Thyroid gland (tissue), 4 donors: ENCODE measurements around the gene FMN1. TPM values are rescaled to one million over a fixed set of nuclear protein-coding genes. Genes with fewer than 3 reads are reported as not detected.

Experiments
- DNase-seq, 2 donors: peaks; one replicate each; pipeline ENCODE4 v3.0.0-alpha.2; 2019
- H3K27ac ChIP-seq, 3 donors: fragments of 200-600 bp; sonication (generic); 1 replicate in 2 of 3; 2 replicates in 1 of 3; pipeline ENCODE4 v1.5.1; 2016 to 2019; ENCODE audit warnings: mild to moderate bottlenecking in 1 of 3, moderate library complexity in 1 of 3
- H3K27me3 ChIP-seq: fragments of 200-600 bp; sonication (generic); one replicate; pipeline ENCODE4 v1.5.1; 2019
- H3K36me3 ChIP-seq, 2 donors: fragments of 200-600 bp; sonication (generic); one replicate each; pipeline ENCODE4 v1.5.1; 2016 to 2019
- H3K4me1 ChIP-seq, 2 donors: fragments of 200-600 bp; sonication (generic); one replicate each; pipeline ENCODE4 v1.5.1; 2017 to 2019
- H3K4me3 ChIP-seq, 3 donors: fragments of 200-600 bp; sonication (generic); replicated peaks in 1 of 3; 1 replicate in 2 of 3; 2 replicates in 1 of 3; pipeline ENCODE4 v1.5.1; 2016; ENCODE audit warnings: mild to moderate bottlenecking in 1 of 3
- H3K9me3 ChIP-seq: fragments of 200-600 bp; sonication (generic); one replicate; pipeline ENCODE4 v1.5.1; 2017
- POLR2A ChIP-seq, 2 donors: fragments of 450-650 bp; IDR thresholded peaks; one replicate each; pipeline ENCODE4 v1.6.1; 2017; ENCODE audit warnings: antibody characterized with exemption in 2 of 2, mild to moderate bottlenecking in 2 of 2, moderate library complexity in 1 of 2
- WGBS, 2 donors: methylation state at CpG; one replicate each; pipeline ENCODE4 v1.1.5; 2017; 5-methylcytosine and 5-hydroxymethylcytosine counted together
- intact Hi-C: fragments of 100-400 bp; cut with DNase I; formaldehyde crosslinking; loops from one replicate; pipeline ENCODE4 v1.15.1; 2023
- total RNA-seq, 4 donors: library from RNA; depleted of rRNA; stranded (reverse); fragments of >200 nt; gene quantifications; one replicate each; pipeline ENCODE4 v1.2.3, GENCODE V29; 2016
- TF ChIP-seq, protein P1 (sequence below), 6 experiments: fragments of 200-600 bp in 3 of 6; fragments of 450-650 bp in 3 of 6; sonication (generic) in 3 of 6; IDR thresholded peaks; one replicate each; pipeline ENCODE4 v1.5.1; 2016 to 2019; ENCODE audit warnings: antibody characterized with exemption in 6 of 6, mild to moderate bottlenecking in 2 of 6, inconsistent platforms in 1 of 6, moderate library complexity in 1 of 6

Gene FMN1
- total RNA-seq, 4 donors from 2014 or later = 13.8 to 28.3 (median 22.5) TPM

DNA sequence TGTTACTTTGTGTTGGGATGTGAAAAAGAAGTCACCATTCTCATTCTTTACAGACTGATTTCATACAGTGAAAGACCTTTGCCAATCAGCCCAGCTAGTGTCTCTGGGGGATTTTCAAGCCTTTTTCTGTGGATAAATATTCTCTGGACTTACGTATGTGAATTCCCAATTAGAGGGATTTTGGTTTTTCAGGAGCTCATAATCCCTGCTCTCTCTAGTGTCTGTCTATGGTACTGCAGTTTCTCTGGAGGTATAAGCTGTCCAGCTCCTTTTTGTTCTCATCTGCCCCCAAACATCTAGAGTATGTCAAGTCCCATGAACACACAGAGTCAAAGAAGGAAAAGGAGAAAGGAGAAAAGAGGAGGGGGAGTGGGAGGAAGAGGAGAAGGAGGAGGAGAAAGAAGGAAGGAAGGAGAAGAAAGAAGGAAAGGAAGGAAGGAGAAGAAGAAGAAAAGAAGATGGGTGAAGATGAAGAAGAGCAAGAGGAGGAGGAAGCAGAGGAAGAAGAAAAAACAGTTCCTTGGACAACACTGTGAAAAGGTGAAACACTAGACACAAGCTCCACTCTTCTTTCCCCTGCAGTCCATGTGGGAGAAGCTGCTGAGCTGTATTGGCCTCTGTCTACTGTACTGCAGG is 258.1 kb downstream of the FMN1 start:
- no peak overlapping the region for H3K27ac ChIP-seq
- TF ChIP-seq POLR2A (IDR thresholded peaks at IDR 0.05) = no peak
- TF ChIP-seq, protein P1, sequence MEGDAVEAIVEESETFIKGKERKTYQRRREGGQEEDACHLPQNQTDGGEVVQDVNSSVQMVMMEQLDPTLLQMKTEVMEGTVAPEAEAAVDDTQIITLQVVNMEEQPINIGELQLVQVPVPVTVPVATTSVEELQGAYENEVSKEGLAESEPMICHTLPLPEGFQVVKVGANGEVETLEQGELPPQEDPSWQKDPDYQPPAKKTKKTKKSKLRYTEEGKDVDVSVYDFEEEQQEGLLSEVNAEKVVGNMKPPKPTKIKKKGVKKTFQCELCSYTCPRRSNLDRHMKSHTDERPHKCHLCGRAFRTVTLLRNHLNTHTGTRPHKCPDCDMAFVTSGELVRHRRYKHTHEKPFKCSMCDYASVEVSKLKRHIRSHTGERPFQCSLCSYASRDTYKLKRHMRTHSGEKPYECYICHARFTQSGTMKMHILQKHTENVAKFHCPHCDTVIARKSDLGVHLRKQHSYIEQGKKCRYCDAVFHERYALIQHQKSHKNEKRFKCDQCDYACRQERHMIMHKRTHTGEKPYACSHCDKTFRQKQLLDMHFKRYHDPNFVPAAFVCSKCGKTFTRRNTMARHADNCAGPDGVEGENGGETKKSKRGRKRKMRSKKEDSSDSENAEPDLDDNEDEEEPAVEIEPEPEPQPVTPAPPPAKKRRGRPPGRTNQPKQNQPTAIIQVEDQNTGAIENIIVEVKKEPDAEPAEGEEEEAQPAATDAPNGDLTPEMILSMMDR (IDR thresholded peaks at IDR 0.05) = peak; percentile 39 to 60 (median 54)
- no peaks in the 10 kb centered on the region for H3K36me3 ChIP-seq
- no peaks in the 10 kb centered on the region for H3K9me3 ChIP-seq
- no peaks in the 10 kb centered on the region for H3K4me1 ChIP-seq
- 43 to 46% methylated on average over 1 of the region's 1 CpG for WGBS, 2 donors
- H3K27me3 ChIP-seq = no peaks in the 10 kb centered on the region
- intact Hi-C loops = no loop called here
- no peak overlapping the region for H3K4me3 ChIP-seq
- no peak for DNase-seq

DNA sequence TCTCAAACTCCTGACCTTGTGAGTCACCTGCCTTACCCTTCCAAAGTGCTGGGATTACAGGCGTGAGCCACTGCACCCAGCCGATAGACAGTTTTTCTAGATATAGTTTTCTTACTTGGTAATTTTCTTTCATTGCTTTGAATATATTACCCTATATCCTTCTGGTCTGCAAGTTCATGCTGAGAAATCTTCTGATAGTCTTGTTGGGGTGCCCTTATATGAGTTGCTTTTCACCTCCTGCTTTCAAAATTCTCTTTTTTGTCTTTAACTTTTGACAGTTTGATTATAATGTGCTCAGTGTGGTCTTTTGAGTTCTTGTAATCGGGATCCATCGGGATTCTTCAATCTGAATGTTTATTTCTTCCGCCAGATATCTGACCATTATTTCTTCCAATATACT is 259.4 kb downstream of the FMN1 start:
- H3K9me3 ChIP-seq = no peaks in the 10 kb centered on the region
- no peak overlapping the region for H3K4me3 ChIP-seq
- H3K36me3 ChIP-seq = no peaks in the 10 kb centered on the region
- no peaks in the 10 kb centered on the region for H3K27me3 ChIP-seq
- no peaks in the 10 kb centered on the region for H3K4me1 ChIP-seq
- no peak overlapping the region for H3K27ac ChIP-seq
- intact Hi-C loops = no loop called here
- DNase-seq = no peak
- TF ChIP-seq POLR2A (IDR thresholded peaks at IDR 0.05) = no peak
- TF ChIP-seq, protein P1 (IDR thresholded peaks at IDR 0.05) = no peak
- WGBS, 2 donors = 96 to 99% methylated on average over 5 of the region's 5 CpGs

DNA sequence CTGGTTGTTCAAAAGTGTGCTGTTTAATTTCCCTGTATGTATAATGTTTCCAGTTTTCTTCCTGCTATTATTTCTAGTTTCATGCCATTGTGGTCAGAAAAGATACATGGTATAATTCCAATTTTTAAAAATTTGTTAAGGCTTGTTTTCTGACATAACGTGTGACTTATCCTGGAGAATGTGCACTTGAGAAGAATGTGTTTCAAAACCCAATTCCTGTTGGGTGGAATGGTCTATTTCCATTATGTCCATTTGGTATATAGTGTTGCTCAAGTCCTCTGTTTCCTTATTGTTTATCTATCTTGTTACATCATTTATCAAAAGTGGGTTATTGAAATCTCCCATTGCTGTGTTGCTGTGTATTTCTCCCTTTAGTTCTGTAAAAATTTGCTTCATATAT is 261.3 kb downstream of the FMN1 start:
- Histone ChIP-seq H3K4me3 (no peak overlapping the region), H3K4me1 (no peaks in the 10 kb centered on the region), H3K9me3 (no peaks in the 10 kb centered on the region), H3K27me3 (no peaks in the 10 kb centered on the region), H3K27ac (no peak overlapping the region), H3K36me3 (no peaks in the 10 kb centered on the region)
- WGBS, 2 donors = 91 to 96% methylated on average over 1 of the region's 1 CpG
- no peak for DNase-seq
- TF ChIP-seq, protein P1 (IDR thresholded peaks at IDR 0.05) = no peak
- TF ChIP-seq POLR2A (IDR thresholded peaks at IDR 0.05) = no peak
- intact Hi-C loops = no loop called here

DNA sequence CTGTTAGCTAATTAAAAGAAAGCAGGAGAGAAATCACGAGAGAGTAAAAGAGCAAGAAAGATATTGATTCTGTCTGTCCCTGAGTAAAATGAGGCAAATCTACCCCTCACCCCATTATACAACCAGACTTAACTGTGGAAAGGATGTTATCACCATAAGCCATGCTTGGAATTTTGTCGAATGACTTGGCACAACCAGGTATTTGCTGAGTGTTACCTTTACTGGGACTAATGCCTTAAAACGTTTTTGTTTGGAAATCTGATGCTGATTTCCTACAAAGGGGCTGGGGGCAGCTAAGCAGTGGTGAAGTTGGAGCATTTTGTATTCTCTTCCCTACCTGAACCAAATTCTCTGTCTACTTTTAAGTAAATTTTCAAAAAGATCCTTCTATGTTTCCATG is 265.6 kb downstream of the FMN1 start:
- Histone ChIP-seq H3K27ac (no peak overlapping the region), H3K36me3 (no peaks in the 10 kb centered on the region), H3K4me1 (no peaks in the 10 kb centered on the region), H3K4me3 (no peak overlapping the region), H3K27me3 (no peaks in the 10 kb centered on the region), H3K9me3 (no peaks in the 10 kb centered on the region)
- intact Hi-C loops = no loop called here
- no peak for DNase-seq
- TF ChIP-seq, protein P1 (IDR thresholded peaks at IDR 0.05) = no peak
- no peak for TF ChIP-seq POLR2A (IDR thresholded peaks at IDR 0.05)
- WGBS, 2 donors = 38 to 47% methylated on average over 3 of the region's 3 CpGs

DNA sequence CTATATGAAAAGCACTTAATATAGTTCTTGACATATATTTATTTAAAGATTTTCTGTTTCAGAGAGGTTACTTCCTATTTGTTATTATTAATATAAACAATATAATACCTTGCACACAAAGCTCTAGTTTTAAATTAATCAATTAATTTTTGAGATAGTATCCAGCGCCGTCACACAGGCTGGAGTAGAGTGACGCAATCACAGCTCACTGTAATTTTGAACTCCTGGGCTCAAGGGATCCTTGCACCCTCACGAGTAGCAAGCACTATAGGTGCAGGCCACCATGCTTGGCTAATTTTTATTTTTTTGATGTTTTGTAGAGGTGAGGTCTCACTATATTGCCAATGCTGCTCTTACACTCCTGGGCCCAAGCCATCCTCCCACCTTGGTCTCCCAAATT is 267.4 kb downstream of the FMN1 start:
- no peak overlapping the region for H3K27ac ChIP-seq
- H3K4me3 ChIP-seq = no peak overlapping the region
- 88 to 93% methylated on average over 4 of the region's 4 CpGs for WGBS, 2 donors
- DNase-seq = no peak
- TF ChIP-seq, protein P1 (IDR thresholded peaks at IDR 0.05) = no peak
- TF ChIP-seq POLR2A (IDR thresholded peaks at IDR 0.05) = no peak
- no peaks in the 10 kb centered on the region for H3K9me3 ChIP-seq
- H3K4me1 ChIP-seq = no peaks in the 10 kb centered on the region
- intact Hi-C loops = no loop called here
- no peaks in the 10 kb centered on the region for H3K36me3 ChIP-seq
- H3K27me3 ChIP-seq = no peaks in the 10 kb centered on the region
